ENCODE measurements around the gene PLXDC2.

The PLXDC2 gene

DNA sequence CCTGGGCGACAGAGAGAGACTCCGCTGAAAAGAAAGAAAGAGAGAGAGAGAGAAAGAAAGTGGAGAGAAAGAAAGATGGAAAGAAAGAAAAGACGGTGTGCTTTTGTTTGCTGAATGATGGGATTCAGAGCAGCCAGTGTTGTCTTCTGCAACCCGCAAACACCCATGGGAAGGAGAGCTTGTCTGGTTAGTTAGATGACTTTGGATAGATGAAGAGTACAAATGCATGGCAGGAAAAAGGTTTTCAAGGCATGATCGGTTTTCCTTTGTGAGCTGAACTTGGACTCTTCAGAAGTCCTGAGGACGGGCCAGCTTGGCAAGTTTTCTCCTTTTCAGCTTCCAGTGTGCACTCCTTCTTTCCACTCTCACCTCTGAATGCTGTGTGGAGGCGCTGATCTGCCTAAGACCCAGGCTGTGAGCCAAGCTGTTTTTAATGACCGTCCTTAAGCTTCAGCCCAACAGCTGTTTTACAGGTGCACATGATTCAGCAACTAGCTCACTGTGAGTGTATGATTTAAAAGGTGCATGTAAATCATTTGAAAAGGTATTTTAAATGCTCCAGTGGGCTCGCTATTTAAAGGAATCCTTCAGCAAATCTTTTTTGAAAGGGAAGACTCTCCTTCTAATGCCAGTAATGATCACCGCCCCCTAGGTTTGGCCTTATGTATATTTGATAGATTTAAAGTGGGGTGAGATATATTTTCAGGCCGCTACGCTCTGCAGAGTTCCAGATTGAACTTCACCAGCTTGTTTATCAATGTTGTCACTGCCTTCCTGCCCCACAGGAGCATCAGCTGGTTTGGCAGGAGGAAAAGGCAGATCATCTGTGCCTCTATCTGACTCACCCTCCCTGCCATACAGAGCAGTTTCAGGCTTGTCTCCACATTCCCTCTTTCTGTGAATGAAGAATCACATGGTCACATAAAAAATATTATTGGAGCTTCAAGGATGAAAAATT, 115.0 kb downstream of the PLXDC2 start:
- DNase-seq (ENCODE audit: low spot score), result no peak
- no peak for TF ChIP-seq CTCF (IDR thresholded peaks at IDR 0.05; ENCODE audit: extremely low read depth, missing control alignments)

DNA sequence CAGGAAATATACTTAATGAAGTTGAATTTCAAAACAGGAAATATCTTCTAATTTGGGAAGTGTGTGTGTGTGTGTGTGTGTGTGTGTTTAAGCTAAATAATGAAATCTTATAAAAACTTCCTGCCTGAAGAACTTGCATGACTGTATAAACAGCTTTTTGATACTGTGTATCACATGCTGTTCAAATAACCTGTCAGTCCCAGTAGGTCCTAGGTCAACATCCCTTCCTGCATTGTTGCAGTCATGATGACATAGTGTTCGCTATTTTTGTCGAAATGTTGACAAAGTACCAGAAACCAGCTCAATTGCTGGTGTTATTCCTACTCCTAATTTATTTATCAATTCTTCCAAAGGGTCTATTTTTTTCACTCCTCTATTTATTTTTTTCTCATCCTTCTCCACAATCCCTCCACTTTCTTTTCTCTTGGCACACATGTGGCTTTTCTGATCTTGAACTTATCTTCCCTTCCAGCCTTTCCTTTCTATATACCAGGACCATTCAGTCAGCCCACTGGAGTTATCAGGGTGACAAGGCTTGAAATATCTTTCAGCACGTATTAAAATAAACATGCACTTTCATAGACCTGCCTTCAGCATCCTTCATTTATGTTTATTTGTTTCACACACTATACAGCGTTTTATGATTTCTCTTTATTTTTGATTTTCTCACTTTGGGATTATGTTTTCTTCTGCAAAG, 115.8 kb downstream of the PLXDC2 start:
- DNase-seq (ENCODE audit: low spot score), result no peak
- TF ChIP-seq CTCF (IDR thresholded peaks at IDR 0.05; ENCODE audit: extremely low read depth, missing control alignments), result no peak

DNA sequence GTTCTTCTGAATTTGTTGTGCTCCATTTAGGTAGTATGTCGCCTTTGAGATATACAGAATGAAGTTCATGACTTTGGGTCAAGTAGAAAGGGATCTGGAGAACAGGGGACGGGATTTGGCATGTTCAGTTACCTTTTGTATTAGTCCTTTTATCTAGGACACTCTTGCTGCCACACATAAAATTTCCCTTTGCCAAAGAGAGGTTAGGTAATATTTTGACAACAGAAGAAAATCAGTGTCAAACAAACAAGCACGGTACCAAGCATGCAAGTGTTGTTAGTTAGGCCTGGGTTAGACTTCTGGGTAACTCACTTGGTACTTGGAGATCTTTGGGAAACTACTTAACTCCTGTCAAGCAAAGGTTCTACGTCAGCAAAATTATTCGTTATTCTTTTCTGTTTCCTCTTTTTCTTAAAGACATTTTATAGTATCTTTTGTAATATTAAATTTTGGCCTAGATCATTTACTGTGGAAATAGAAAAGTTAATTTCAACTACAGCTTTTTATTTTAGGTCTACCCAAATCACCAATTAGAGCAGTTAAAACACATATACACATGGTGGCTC, 116.7 kb downstream of the PLXDC2 start:
- TF ChIP-seq CTCF (IDR thresholded peaks at IDR 0.05; ENCODE audit: extremely low read depth, missing control alignments), result no peak
- DNase-seq (ENCODE audit: low spot score), result no peak

DNA sequence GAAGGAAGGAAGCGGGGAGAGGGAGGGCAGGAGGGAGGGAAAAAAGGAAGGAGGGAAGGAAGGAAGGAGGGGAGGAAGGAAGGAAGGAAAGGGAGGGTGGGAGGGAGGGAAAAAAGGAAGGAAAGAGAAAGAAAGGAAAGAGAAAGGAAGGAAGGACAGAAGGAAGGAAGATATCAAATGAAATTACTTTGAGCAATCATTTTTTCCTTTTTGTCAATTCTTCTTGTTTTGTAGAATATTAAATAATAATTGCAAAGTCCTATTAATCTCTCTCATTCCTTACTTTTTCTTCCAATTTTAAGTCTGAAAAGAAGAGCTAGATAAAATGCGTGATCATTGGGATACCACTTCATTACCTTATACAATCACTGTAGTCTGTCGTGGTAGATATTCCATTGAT, 117.5 kb downstream of the PLXDC2 start:
- TF ChIP-seq CTCF (IDR thresholded peaks at IDR 0.05; ENCODE audit: extremely low read depth, missing control alignments), result no peak
- no peak for DNase-seq (ENCODE audit: low spot score)

DNA sequence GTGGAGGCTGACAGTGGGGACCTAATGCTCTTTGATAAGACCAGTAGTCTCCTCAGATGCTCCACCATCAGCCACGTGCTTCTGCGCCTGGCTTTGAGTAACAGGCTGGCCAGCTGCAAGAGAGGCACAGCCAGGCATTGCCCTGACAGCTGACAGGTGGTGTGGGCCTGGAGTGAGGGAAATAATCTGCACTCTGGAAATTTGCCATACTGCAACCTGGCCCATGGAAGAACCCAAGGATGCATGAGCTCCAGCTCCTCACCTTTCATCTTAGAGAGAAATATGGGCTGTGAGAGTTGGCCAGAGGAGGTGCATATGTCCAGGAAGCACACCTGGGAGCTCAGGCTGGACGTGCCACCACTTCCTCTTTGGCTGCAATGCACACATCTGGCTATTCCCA, 118.9 kb downstream of the PLXDC2 start:
- DNase-seq (ENCODE audit: low spot score), result no peak
- no peak for TF ChIP-seq CTCF (IDR thresholded peaks at IDR 0.05; ENCODE audit: extremely low read depth, missing control alignments)

GRCh38 chr10:19936289-19936688, 120.1 kb downstream of the PLXDC2 start:
- no peak for TF ChIP-seq CTCF (IDR thresholded peaks at IDR 0.05; ENCODE audit: extremely low read depth, missing control alignments)
- no peak for DNase-seq (ENCODE audit: low spot score)

GRCh38 chr10:19937989-19938388, 121.8 kb downstream of the PLXDC2 start:
- no peak for DNase-seq (ENCODE audit: low spot score)
- no peak for TF ChIP-seq CTCF (IDR thresholded peaks at IDR 0.05; ENCODE audit: extremely low read depth, missing control alignments)
